IMR-90 (cell line): Measurements from ENCODE around the gene ADCY5. TPM values are rescaled to one million over a fixed set of nuclear protein-coding genes. Genes with fewer than 3 reads are reported as not detected.

Experiments used
- ATAC-seq: fragments of 200-7000 bp; cut with Tn5 transposase; 2 replicates; pipeline ENCODE4 v1.9.1; 2020; ENCODE audit warnings: low read depth, mild to moderate bottlenecking, moderate library complexity
- BruUV-seq: library from RNA; stranded (reverse); fragments of 400-500 nt; replicated peaks from 2 replicates; lab custom pipeline; 2021; lab: Mats Ljungman, UMichigan
- CTCF ChIA-PET: fragments of 300-600 bp; formaldehyde crosslinking; extraction: SDS; loops from one replicate; lab custom pipeline; 2021; ENCODE audit warnings: antibody characterized with exemption; lab: Yijun Ruan, JAX
- POLR2A ChIA-PET: fragments of 300-600 bp; sonication (Branson Sonifier 250); formaldehyde crosslinking; loops from one replicate; lab custom pipeline; 2022; ENCODE audit warnings: antibody characterized with exemption; ENCODE audit not compliant: unreplicated experiment; lab: Charles Lee
- DNase-seq: peaks from one replicate; pipeline ENCODE4 v3.0.0; 2013
- H2AFZ ChIP-seq: replicated peaks from 2 replicates; pipeline ENCODE3; 2013; ENCODE audit warnings: low read length, mild to moderate bottlenecking; ENCODE audit not compliant: poor library complexity
- H2AK5ac ChIP-seq: 2 replicates; pipeline ENCODE4 v1.6.1; 2013; ENCODE audit warnings: low read depth, low read length, inconsistent platforms
- H2AK9ac ChIP-seq: replicated peaks from 2 replicates; pipeline ENCODE3; 2013; ENCODE audit warnings: mild to moderate bottlenecking, low read depth, low read length, moderate library complexity; ENCODE audit not compliant: poor library complexity
- H2BK120ac ChIP-seq: 2 replicates; pipeline ENCODE4 v1.6.1; 2013; ENCODE audit warnings: low read depth, low read length, inconsistent platforms
- H2BK15ac ChIP-seq: 3 replicates; pipeline ENCODE4 v1.6.1; 2013; ENCODE audit warnings: low read depth, low read length, inconsistent platforms
- H2BK20ac ChIP-seq: 2 replicates; pipeline ENCODE4 v1.6.1; 2013; ENCODE audit warnings: low read depth, mild to moderate bottlenecking, inconsistent platforms, low read length, moderate library complexity
- H2BK5ac ChIP-seq: 2 replicates; pipeline ENCODE4 v1.6.1; 2013; ENCODE audit warnings: mild to moderate bottlenecking, low read depth, low read length, inconsistent platforms; ENCODE audit not compliant: poor library complexity, severe bottlenecking
- H3K14ac ChIP-seq: replicated peaks from 2 replicates; pipeline ENCODE4 v1.6.1; 2013; ENCODE audit warnings: low read depth, low read length, inconsistent platforms
- H3K18ac ChIP-seq: 2 replicates; pipeline ENCODE4 v1.6.1; 2013; ENCODE audit warnings: low read depth, low read length, control low read depth
- H3K23ac ChIP-seq: 2 replicates; pipeline ENCODE4 v1.6.1; 2013; ENCODE audit warnings: low read depth, low read length, inconsistent platforms
- H3K27ac ChIP-seq: 2 replicates; pipeline ENCODE4 v1.5.1; 2013; ENCODE audit warnings: mild to moderate bottlenecking, control low read depth, low read length; ENCODE audit not compliant: insufficient read depth
- H3K27me3 ChIP-seq: 2 replicates; pipeline ENCODE4 v1.6.1; 2013; ENCODE audit warnings: low read length; ENCODE audit not compliant: control insufficient read depth, insufficient read depth
- H3K36me3 ChIP-seq: 2 replicates; pipeline ENCODE4 v1.6.1; 2013; ENCODE audit warnings: low read length, mixed read lengths; ENCODE audit not compliant: control insufficient read depth, insufficient read depth
- H3K4ac ChIP-seq: 2 replicates; pipeline ENCODE4 v1.6.1; 2013; ENCODE audit warnings: low read depth, low read length, inconsistent platforms
- H3K4me1 ChIP-seq: 2 replicates; pipeline ENCODE4 v1.6.1; 2013; ENCODE audit warnings: low read length, mixed read lengths; ENCODE audit not compliant: control insufficient read depth, insufficient read depth
- H3K4me2 ChIP-seq: 2 replicates; pipeline ENCODE4 v1.6.1; 2013; ENCODE audit warnings: low read depth, mild to moderate bottlenecking, control low read depth, low read length, moderate library complexity
- H3K4me3 ChIP-seq: 2 replicates; pipeline ENCODE4 v1.5.1; 2013; ENCODE audit warnings: low read depth, mild to moderate bottlenecking, control low read depth, low read length, moderate library complexity; ENCODE audit not compliant: insufficient read depth
- H3K56ac ChIP-seq: 2 replicates; pipeline ENCODE4 v1.6.1; 2013; ENCODE audit warnings: low read length, inconsistent platforms; ENCODE audit not compliant: insufficient read depth; ENCODE audit errors: extremely low read depth
- H3K79me1 ChIP-seq, 2 experiments: 2 replicates each; pipeline ENCODE4 v1.6.1; 2013; ENCODE audit warnings: low read length in 2 of 2, inconsistent platforms in 1 of 2, low read depth in 1 of 2
- H3K9ac ChIP-seq: 2 replicates; pipeline ENCODE4 v1.6.1; 2013; ENCODE audit warnings: low read depth, low read length, control low read depth
- H3K9me1 ChIP-seq: 2 replicates; pipeline ENCODE4 v1.6.1; 2013; ENCODE audit warnings: low read length, inconsistent platforms; ENCODE audit not compliant: insufficient read depth
- H3K9me3 ChIP-seq: 2 replicates; pipeline ENCODE4 v1.6.1; 2013; ENCODE audit warnings: low read length; ENCODE audit not compliant: control insufficient read depth, insufficient read depth
- H4K20me1 ChIP-seq: 2 replicates; pipeline ENCODE4 v1.6.1; 2013; ENCODE audit warnings: low read length, inconsistent platforms; ENCODE audit not compliant: insufficient read depth
- H4K5ac ChIP-seq: 2 replicates; pipeline ENCODE4 v1.6.1; 2013; ENCODE audit warnings: mild to moderate bottlenecking, low read depth, low read length, control low read depth
- H4K8ac ChIP-seq, 2 experiments: 2 replicates each; pipeline ENCODE4 v1.6.1; 2013; ENCODE audit warnings: low read depth in 2 of 2, low read length in 2 of 2, control low read depth in 1 of 2, inconsistent platforms in 1 of 2
- H4K91ac ChIP-seq: 2 replicates; pipeline ENCODE4 v1.6.1; 2013; ENCODE audit warnings: low read depth, low read length, inconsistent platforms; ENCODE audit not compliant: insufficient read depth
- BHLHE40 ChIP-seq: fragments of 150-350 bp; IDR thresholded peaks from 2 replicates; pipeline ENCODE4 v1.6.1; 2016; ENCODE audit warnings: mild to moderate bottlenecking, low read depth, low read length
- CHD1 ChIP-seq: IDR thresholded peaks from 2 replicates; pipeline ENCODE4 v1.6.1; 2012; ENCODE audit warnings: low read depth, low read length, improper control_type of control experiment
- ELK1 ChIP-seq: fragments of 150-350 bp; IDR thresholded peaks from 2 replicates; pipeline ENCODE4 v1.6.1; 2016; ENCODE audit warnings: low read depth, mild to moderate bottlenecking, low read length, moderate library complexity, borderline replicate concordance
- MAFK ChIP-seq: IDR thresholded peaks from 2 replicates; pipeline ENCODE4 v1.6.1; 2012; ENCODE audit warnings: low read depth, low read length, improper control_type of control experiment
- MAZ ChIP-seq: IDR thresholded peaks from 2 replicates; pipeline ENCODE4 v1.6.1; 2012; ENCODE audit warnings: low read depth, mild to moderate bottlenecking, low read length, improper control_type of control experiment, moderate library complexity, borderline replicate concordance
- MXI1 ChIP-seq: IDR thresholded peaks from 2 replicates; pipeline ENCODE4 v1.6.1; 2012; ENCODE audit warnings: low read depth, mild to moderate bottlenecking, low read length, moderate library complexity, borderline replicate concordance
- NFE2L2 ChIP-seq: fragments of 150-350 bp; IDR thresholded peaks from 2 replicates; pipeline ENCODE4 v1.6.1; 2016; ENCODE audit warnings: low read depth, mild to moderate bottlenecking, low read length
- POLR2A ChIP-seq: IDR thresholded peaks from 2 replicates; pipeline ENCODE4 v1.6.1; 2012; ENCODE audit warnings: mild to moderate bottlenecking, low read depth, low read length
- RCOR1 ChIP-seq: IDR thresholded peaks from 2 replicates; pipeline ENCODE4 v1.6.1; 2012; ENCODE audit warnings: mild to moderate bottlenecking, low read length, improper control_type of control experiment; ENCODE audit not compliant: insufficient replicate concordance
- RFX5 ChIP-seq: IDR thresholded peaks from 2 replicates; pipeline ENCODE4 v1.8.0; 2012; ENCODE audit warnings: low read depth, mild to moderate bottlenecking, low read length, moderate library complexity
- WGBS, 2 experiments: methylation state at CpG; one replicate each; pipeline versions ENCODE4 v1.1.5 to v1.1.7; 2013; ENCODE audit warnings: missing lambda C conversion rate in 2 of 2; ENCODE audit not compliant: insufficient read length in 1 of 2; ENCODE audit errors: extremely low coverage in 2 of 2; 5-methylcytosine and 5-hydroxymethylcytosine counted together
- dilution Hi-C: fragments of 300-500 bp; cut with HindIII; formaldehyde crosslinking; loops from one replicate; pipeline ENCODE4 v1.14.3; 2018; ENCODE audit warnings: low sequenced_read_pairs; ENCODE audit not compliant: unreplicated experiment
- in situ Hi-C: fragments of 300-500 bp; cut with MboI; formaldehyde crosslinking; loops from 3 replicates; pipeline ENCODE4 v1.14.3; 2019; ENCODE audit warnings: low sequenced_read_pairs, inconsistent platforms, mixed read lengths
- intact Hi-C: fragments of 100-400 bp; cut with micrococcal nuclease; formaldehyde crosslinking; loops from 2 replicates; pipeline ENCODE4 v1.10.0; 2022
- polyA plus RNA-seq, 3 experiments: library from polyadenylated mRNA; depleted of rRNA; stranded (reverse); fragments of >200 nt; gene quantifications; 2 replicates each; pipeline ENCODE4 v1.2.3, GENCODE V29; 2012; ENCODE audit warnings: low replicate concordance in 1 of 3
- total RNA-seq: library from RNA; depleted of rRNA; stranded (reverse); fragments of >200 nt; gene quantifications from 2 replicates; pipeline ENCODE4 v1.2.3, GENCODE V29; 2012
- TF ChIP-seq, protein P1 (sequence below): fragments of 150-350 bp; IDR thresholded peaks from 2 replicates; pipeline ENCODE4 v1.6.1; 2017; ENCODE audit warnings: mild to moderate bottlenecking, antibody characterized with exemption, low read length, low read depth

ADCY5 gene
- total and polyA plus RNA-seq, 2 of the 4 experiments (the other 2 are of a cell fraction) = 0.14 to 0.18 TPM

DNA sequence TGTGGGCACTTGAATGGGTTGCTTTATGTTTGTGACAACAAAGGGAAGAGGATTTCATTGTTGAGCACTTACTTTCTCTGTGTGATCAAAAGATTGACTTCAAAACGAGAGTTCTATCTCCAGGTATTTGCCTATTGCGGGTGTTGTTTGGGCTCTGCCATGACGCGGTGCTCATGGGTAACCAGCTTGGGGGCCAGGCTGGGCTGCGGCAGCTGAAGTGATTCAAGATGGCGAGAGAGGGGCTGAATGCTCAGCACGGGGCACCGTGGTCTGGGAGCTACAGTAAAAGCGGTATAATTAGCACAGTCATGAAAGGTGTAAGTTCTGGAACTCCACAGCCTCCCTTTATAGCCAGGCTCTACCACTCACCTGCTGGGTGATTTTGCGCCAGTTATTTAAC is 31.0 kb upstream of the ADCY5 start:
- Histone ChIP-seq H3K14ac (no peak overlapping the region), H4K5ac (no peak overlapping the region)
- in situ Hi-C loops = no loop called here

More for the DNA sequence above, 31.0 kb upstream of the ADCY5 start:
- TF ChIP-seq BHLHE40 = no peak
- no peak for TF ChIP-seq ELK1
- TF ChIP-seq, protein P1, sequence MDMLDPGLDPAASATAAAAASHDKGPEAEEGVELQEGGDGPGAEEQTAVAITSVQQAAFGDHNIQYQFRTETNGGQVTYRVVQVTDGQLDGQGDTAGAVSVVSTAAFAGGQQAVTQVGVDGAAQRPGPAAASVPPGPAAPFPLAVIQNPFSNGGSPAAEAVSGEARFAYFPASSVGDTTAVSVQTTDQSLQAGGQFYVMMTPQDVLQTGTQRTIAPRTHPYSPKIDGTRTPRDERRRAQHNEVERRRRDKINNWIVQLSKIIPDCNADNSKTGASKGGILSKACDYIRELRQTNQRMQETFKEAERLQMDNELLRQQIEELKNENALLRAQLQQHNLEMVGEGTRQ = no peak
- no peak for TF ChIP-seq CHD1
- TF ChIP-seq RCOR1 = no peak
- TF ChIP-seq MAFK = no peak
- TF ChIP-seq MXI1 = no peak
- TF ChIP-seq RFX5 = no peak
- no peak for TF ChIP-seq POLR2A
- TF ChIP-seq MAZ = no peak
- no peak for TF ChIP-seq NFE2L2
- Histone ChIP-seq H3K9ac (no peak overlapping the region), H2AK9ac (no peak overlapping the region), H2BK20ac (no peak overlapping the region), H3K9me1 (no peaks in the 10 kb centered on the region), H3K18ac (no peak overlapping the region), H2BK15ac (no peak overlapping the region), H4K20me1 (no peaks in the 10 kb centered on the region), H3K27ac (no peak overlapping the region), H3K4me1 (no peaks in the 10 kb centered on the region), H3K4me2 (no peak overlapping the region), H3K56ac (no peak overlapping the region), H3K27me3 (peaks cover 62% of the 10 kb centered on the region), H3K23ac (no peak overlapping the region), H3K36me3 (no peaks in the 10 kb centered on the region), H3K79me1 (no peaks in the 10 kb centered on the region), H2AK5ac (no peak overlapping the region), H3K9me3 (no peaks in the 10 kb centered on the region), H2BK120ac (no peak overlapping the region), H4K91ac (no peak overlapping the region), H3K4ac (no peak overlapping the region), H4K8ac (no peak overlapping the region), H2BK5ac (no peak overlapping the region), H3K4me3 (no peak overlapping the region), H2AFZ (no peak overlapping the region)
- ChIA-PET POLR2A (no interaction called here), CTCF (no interaction called here)
- dilution Hi-C loops = no loop called here
- 57% methylated on average over 2 of the region's 10 CpGs; no CpG with 5 or more reads in 1 of the 2 experiments for WGBS, 2 experiments
- intact Hi-C loops = no loop called here
- DNase-seq (no peak), ATAC-seq (no peak)
- BruUV-seq = no TSS peak
